Lower leg skin (tissue), 4 donors: Measurements from ENCODE around the gene DTNB. TPM values are rescaled to one million over a fixed set of nuclear protein-coding genes. Genes with fewer than 3 reads are reported as not detected.

Source experiments
- DNase-seq, 2 donors: peaks; one replicate each; pipeline ENCODE4 v3.0.0-alpha.2; 2019; ENCODE audit warnings: low spot score in 2 of 2
- H3K4me3 ChIP-seq: fragments of 200-600 bp; sonication (generic); 2 replicates; pipeline ENCODE4 v1.5.1; 2017; ENCODE audit warnings: mild to moderate bottlenecking, low read depth; ENCODE audit not compliant: poor library complexity, severe bottlenecking
- POLR2A ChIP-seq, 2 donors: fragments of 450-650 bp; IDR thresholded peaks; one replicate each; pipeline ENCODE4 v1.6.1; 2016 to 2017; ENCODE audit warnings: antibody characterized with exemption in 2 of 2, mild to moderate bottlenecking in 1 of 2, moderate library complexity in 1 of 2
- WGBS, 2 donors: methylation state at CpG; one replicate each; pipeline ENCODE4 v1.1.5; 2018; 5-methylcytosine and 5-hydroxymethylcytosine counted together
- intact Hi-C: fragments of 100-400 bp; cut with DNase I; formaldehyde crosslinking; loops from one replicate; pipeline ENCODE4 v1.15.0; 2023; ENCODE audit warnings: low total_unique reads
- total RNA-seq, 4 donors: library from RNA; depleted of rRNA; stranded (reverse); fragments of >200 nt; gene quantifications; one replicate each; pipeline ENCODE4 v1.1.0, GENCODE V29; 2016
- TF ChIP-seq, protein P1 (sequence below), 3 donors: fragments of 450-650 bp; IDR thresholded peaks; one replicate each; pipeline ENCODE4 v1.5.1; 2016; ENCODE audit warnings: antibody characterized with exemption in 3 of 3, mild to moderate bottlenecking in 3 of 3, moderate library complexity in 2 of 3

DTNB gene
- total RNA-seq, 4 donors from 2014 or later: 8.8 to 15.2 (median 12.7) TPM

DNA sequence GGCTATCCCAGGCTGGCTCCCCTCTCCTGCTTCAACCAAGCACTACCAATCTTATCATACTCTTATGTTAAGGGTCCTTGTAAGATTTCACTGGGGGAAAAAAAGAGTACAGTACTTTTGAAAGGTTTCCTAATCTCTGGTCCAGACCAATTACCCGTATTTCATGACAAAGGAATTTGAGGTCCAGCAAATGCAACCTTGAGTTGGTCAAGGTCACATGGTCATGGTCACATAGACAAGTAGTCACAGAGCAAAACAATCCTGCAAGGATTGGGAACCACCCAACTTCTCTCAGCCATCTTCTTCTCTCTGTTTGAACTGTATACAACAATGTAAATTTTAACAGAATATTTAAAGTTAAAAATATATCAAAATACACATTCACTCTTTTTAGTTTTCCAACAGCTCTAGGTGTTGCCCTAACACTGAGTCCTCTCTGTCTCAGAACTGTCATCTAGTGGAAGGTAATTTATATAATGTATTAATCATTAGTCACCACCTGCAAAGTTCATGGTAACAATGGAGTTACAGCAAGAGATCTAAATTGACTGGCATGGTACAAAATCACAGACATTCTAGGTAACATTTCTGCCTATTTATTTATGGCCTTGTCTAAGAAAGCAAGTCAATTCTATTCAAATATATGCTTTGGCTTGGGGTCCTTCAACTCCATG is 21.5 kb downstream of the DTNB start:
- no peak for DNase-seq
- intact Hi-C loops: loop anchor here (5.0 kb wide), 1 partner anchor 45 kb away; no protein-coding TSS in a partner anchor
- 94 to 96% methylated on average over 1 of the region's 1 CpG for WGBS, 2 donors
- H3K4me3 ChIP-seq: no peak overlapping the region
- no peak for TF ChIP-seq POLR2A (IDR thresholded peaks at IDR 0.05)
- TF ChIP-seq, protein P1, sequence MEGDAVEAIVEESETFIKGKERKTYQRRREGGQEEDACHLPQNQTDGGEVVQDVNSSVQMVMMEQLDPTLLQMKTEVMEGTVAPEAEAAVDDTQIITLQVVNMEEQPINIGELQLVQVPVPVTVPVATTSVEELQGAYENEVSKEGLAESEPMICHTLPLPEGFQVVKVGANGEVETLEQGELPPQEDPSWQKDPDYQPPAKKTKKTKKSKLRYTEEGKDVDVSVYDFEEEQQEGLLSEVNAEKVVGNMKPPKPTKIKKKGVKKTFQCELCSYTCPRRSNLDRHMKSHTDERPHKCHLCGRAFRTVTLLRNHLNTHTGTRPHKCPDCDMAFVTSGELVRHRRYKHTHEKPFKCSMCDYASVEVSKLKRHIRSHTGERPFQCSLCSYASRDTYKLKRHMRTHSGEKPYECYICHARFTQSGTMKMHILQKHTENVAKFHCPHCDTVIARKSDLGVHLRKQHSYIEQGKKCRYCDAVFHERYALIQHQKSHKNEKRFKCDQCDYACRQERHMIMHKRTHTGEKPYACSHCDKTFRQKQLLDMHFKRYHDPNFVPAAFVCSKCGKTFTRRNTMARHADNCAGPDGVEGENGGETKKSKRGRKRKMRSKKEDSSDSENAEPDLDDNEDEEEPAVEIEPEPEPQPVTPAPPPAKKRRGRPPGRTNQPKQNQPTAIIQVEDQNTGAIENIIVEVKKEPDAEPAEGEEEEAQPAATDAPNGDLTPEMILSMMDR (IDR thresholded peaks at IDR 0.05): no peak

DNA sequence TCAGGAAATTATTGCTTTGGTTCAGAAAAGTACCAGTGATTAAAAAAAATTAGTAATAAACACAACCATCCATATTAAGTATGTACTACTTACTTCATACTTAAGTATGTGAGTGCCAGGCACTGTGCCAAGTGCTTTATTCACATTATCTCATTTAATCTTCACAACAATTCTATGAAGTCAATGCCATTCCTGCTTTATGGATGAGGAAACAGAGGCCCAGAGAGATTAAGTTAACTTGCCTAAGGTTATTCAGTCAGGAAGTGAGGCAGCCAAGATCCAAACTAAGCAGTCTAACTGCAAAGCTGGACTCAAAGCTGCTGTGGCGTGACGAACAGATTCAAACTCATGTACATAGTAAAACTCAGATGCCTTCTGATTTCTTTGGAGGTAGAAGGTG is 22.3 kb downstream of the DTNB start:
- H3K4me3 ChIP-seq: no peak overlapping the region
- WGBS, 2 donors: 29 to 33% methylated on average over 2 of the region's 2 CpGs
- intact Hi-C loops: loop anchor here (5.0 kb wide), 1 partner anchor 46 kb away; no protein-coding TSS in a partner anchor
- no peak for DNase-seq
- TF ChIP-seq, protein P1 (IDR thresholded peaks at IDR 0.05): no peak
- TF ChIP-seq POLR2A (IDR thresholded peaks at IDR 0.05): no peak

GRCh38 chr2:25650256-25650655 is 23.1 kb downstream of the DTNB start:
- no peak for DNase-seq
- no peak overlapping the region for H3K4me3 ChIP-seq
- intact Hi-C loops: loop anchor here (5.0 kb wide), 1 partner anchor 47 kb away; no protein-coding TSS in a partner anchor
- 88 to 95% methylated on average over 3 of the region's 3 CpGs for WGBS, 2 donors
- TF ChIP-seq, protein P1 (IDR thresholded peaks at IDR 0.05): no peak
- TF ChIP-seq POLR2A (IDR thresholded peaks at IDR 0.05): no peak

- 78 to 79% methylated on average over 4 of the region's 4 CpGs for WGBS, 2 donors
- intact Hi-C loops: loop anchor here (5.0 kb wide), 1 partner anchor 48 kb away; no protein-coding TSS in a partner anchor
Observed at GRCh38 chr2:25649786-25650185, 23.6 kb downstream of the DTNB start.

GRCh38 chr2:25642298-25642697 is 31.1 kb downstream of the DTNB start:
- no peak overlapping the region for H3K4me3 ChIP-seq
- intact Hi-C loops: no loop called here
- DNase-seq: no peak
- 65 to 95% methylated on average over 3 of the region's 3 CpGs for WGBS, 2 donors
- no peak for TF ChIP-seq POLR2A (IDR thresholded peaks at IDR 0.05)
- TF ChIP-seq, protein P1 (IDR thresholded peaks at IDR 0.05): no peak

More at GRCh38 chr2:25649786-25650185, 23.6 kb downstream of the DTNB start:
- H3K4me3 ChIP-seq: no peak overlapping the region
- TF ChIP-seq POLR2A (IDR thresholded peaks at IDR 0.05): no peak
- TF ChIP-seq, protein P1 (IDR thresholded peaks at IDR 0.05): no peak
- DNase-seq: no peak
